Measurements from ENCODE around the gene ZIC2.
"Not testable (repeated sequence)": the region's sequence is repeated elsewhere in the genome, so short reads cannot be mapped to it uniquely, and the experiment has no call there.

ZIC2 gene

GRCh38 chr13:99981735-99982035 is at the start of gene ZIC2:
Gene ZIC2, plus strand, starts transcription at chr13:99981784. Its CDS starts 281 bp downstream, at chr13:99982065.
- DNase-seq = peak; percentile 33

GRCh38 chr13:99932912-99933311 is 48.7 kb upstream of the ZIC2 start:
- DNase-seq = no peak

- DNase-seq = no peak
These were observed 45.8 kb upstream of the ZIC2 start for GRCh38 chr13:99935772-99936171.

- DNase-seq = no peak
These were observed 42.9 kb upstream of the ZIC2 start for GRCh38 chr13:99938635-99939034.

- DNase-seq = no peak
These were observed 40.5 kb upstream of the ZIC2 start for GRCh38 chr13:99941086-99941485.

GRCh38 chr13:99941911-99942310 is 39.7 kb upstream of the ZIC2 start:
- no peak for DNase-seq

GRCh38 chr13:99944102-99944501 is 37.5 kb upstream of the ZIC2 start:
- no peak for DNase-seq

- no peak for DNase-seq
These were observed 37.0 kb upstream of the ZIC2 start for GRCh38 chr13:99944606-99945005.

- DNase-seq = not testable (repeated sequence)
These were observed 36.1 kb upstream of the ZIC2 start for GRCh38 chr13:99945515-99945914.

GRCh38 chr13:99947666-99948065 is 33.9 kb upstream of the ZIC2 start:
- no peak for DNase-seq

- no peak for DNase-seq
These were observed 33.2 kb upstream of the ZIC2 start for GRCh38 chr13:99948411-99948810.

- DNase-seq = no peak
These were observed 32.5 kb upstream of the ZIC2 start for GRCh38 chr13:99948907-99949678.

- DNase-seq = no peak
These were observed 31.7 kb upstream of the ZIC2 start for GRCh38 chr13:99949679-99950413.

- DNase-seq = not testable (repeated sequence)
These were observed 29.9 kb upstream of the ZIC2 start for GRCh38 chr13:99951666-99952065.

GRCh38 chr13:99953138-99953755 is 28.3 kb upstream of the ZIC2 start:
- no peak for DNase-seq

- no peak for DNase-seq
These were observed 26.4 kb upstream of the ZIC2 start for GRCh38 chr13:99955107-99955746.

- DNase-seq = no peak
These were observed 25.7 kb upstream of the ZIC2 start for GRCh38 chr13:99955747-99956472.

- DNase-seq = no peak
These were observed 24.9 kb upstream of the ZIC2 start for GRCh38 chr13:99956473-99957349.

GRCh38 chr13:99958406-99959126 is 23.0 kb upstream of the ZIC2 start:
- DNase-seq = no peak

GRCh38 chr13:99959127-99959539 is 22.5 kb upstream of the ZIC2 start:
- no peak for DNase-seq

Data from stimulated activated CD8-positive, alpha-beta memory T cell treated with anti-CD3 and anti-CD28 coated beads, Interleukin-4, amount 100 ng/mL, for 48 hours (primary cell).